Measurements from ENCODE around the gene PICK1. TPM values are rescaled to one million over a fixed set of nuclear protein-coding genes. Genes with fewer than 3 reads are reported as not detected.

Gene PICK1
- total RNA-seq, 1 donor from 2014 or later: 53.9 TPM

DNA sequence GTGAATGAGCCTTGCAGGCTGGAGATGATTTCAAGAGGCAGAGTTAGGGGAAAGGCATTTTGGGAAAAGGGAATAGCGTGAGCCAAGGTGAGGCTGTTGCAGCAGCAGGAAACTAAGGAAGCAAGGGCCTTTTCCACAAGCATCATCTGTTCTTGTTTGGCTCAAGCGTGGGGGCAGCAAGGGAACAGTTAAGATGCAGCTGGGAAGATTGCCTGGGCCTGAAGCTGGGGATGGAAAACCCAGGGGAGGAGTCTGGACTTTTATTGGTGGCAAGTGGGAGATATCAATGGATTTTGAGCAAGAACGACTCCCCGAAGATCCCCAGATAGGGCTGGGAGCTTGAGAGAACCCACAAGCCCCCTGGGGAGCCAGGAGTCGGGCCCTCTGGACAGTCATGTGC is 27.3 kb upstream of the PICK1 start:
- Histone ChIP-seq H3K4me3 (ENCODE audit: low read depth, low read length) (no peak overlapping the region), H3K36me3 (ENCODE audit: control insufficient read depth, insufficient read depth, low read length) (no peaks in the 10 kb centered on the region), H3K27me3 (ENCODE audit: control insufficient read depth, insufficient read depth, low read length) (peaks cover 12% of the 10 kb centered on the region)
- no peak for TF ChIP-seq CTCF (IDR thresholded peaks at IDR 0.05; ENCODE audit: insufficient read depth, low read length, poor library complexity, severe bottlenecking)
- DNase-seq (ENCODE audit: low read depth): no peak

DNA sequence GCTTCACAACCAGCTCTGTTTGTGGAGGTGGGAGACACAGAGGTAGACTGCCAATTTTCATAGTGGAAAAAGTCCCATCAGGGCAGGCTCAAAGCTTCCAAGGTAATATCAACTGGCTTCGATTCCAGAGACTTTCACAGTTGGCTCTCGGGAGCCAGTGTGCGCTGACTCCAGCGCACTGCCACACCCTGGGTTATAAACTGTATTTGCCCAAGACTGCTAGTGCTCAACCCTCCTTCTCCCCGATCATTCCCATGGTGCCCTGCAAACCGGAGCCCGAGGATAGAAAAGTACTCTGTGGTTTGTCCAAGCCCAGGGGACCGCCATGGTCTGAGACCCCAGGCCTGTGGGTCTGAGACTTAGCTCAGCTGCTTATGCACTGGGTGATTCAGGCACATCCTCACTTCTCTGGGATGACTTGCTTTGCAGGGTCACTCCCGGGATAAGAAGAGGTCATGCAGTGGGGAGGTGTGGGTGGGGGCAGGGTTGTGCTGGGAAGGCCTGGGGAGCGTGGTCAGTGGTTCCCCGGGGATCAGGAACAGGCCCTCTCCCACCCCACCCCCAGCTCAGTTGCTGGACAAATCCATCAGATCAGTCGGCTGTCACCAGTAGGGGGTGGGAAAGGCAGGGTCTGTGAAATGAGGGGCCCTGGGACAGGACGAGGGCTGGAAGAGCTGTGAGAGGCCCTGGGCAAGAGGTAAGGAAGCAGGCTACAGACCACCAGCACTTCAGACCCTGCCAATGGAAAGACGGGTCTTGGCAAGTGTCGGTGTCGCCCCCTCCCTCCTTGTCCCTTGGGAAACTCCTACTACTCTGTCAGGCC is 26.7 kb upstream of the PICK1 start:
- Histone ChIP-seq H3K36me3 (ENCODE audit: control insufficient read depth, insufficient read depth, low read length) (no peaks in the 10 kb centered on the region), H3K27me3 (ENCODE audit: control insufficient read depth, insufficient read depth, low read length) (peaks cover 12% of the 10 kb centered on the region), H3K4me3 (ENCODE audit: low read depth, low read length) (no peak overlapping the region)
- no peak for DNase-seq (ENCODE audit: low read depth)
- no peak for TF ChIP-seq CTCF (IDR thresholded peaks at IDR 0.05; ENCODE audit: insufficient read depth, low read length, poor library complexity, severe bottlenecking)

GRCh38 chr22:38031491-38031890 is 25.7 kb upstream of the PICK1 start:
- Histone ChIP-seq H3K36me3 (ENCODE audit: control insufficient read depth, insufficient read depth, low read length) (no peaks in the 10 kb centered on the region), H3K4me3 (ENCODE audit: low read depth, low read length) (no peak overlapping the region), H3K27me3 (ENCODE audit: control insufficient read depth, insufficient read depth, low read length) (peaks cover 6% of the 10 kb centered on the region)
- no peak for TF ChIP-seq CTCF (IDR thresholded peaks at IDR 0.05; ENCODE audit: insufficient read depth, low read length, poor library complexity, severe bottlenecking)
- no peak for DNase-seq (ENCODE audit: low read depth)

- Histone ChIP-seq H3K27me3 (ENCODE audit: control insufficient read depth, insufficient read depth, low read length) (no peaks in the 10 kb centered on the region), H3K4me3 (ENCODE audit: low read depth, low read length) (no peak overlapping the region), H3K36me3 (ENCODE audit: control insufficient read depth, insufficient read depth, low read length) (no peaks in the 10 kb centered on the region)
- DNase-seq (ENCODE audit: low read depth): no peak
- no peak for TF ChIP-seq CTCF (IDR thresholded peaks at IDR 0.05; ENCODE audit: insufficient read depth, low read length, poor library complexity, severe bottlenecking)
These were observed 24.3 kb upstream of the PICK1 start for GRCh38 chr22:38032681-38033521.

DNA sequence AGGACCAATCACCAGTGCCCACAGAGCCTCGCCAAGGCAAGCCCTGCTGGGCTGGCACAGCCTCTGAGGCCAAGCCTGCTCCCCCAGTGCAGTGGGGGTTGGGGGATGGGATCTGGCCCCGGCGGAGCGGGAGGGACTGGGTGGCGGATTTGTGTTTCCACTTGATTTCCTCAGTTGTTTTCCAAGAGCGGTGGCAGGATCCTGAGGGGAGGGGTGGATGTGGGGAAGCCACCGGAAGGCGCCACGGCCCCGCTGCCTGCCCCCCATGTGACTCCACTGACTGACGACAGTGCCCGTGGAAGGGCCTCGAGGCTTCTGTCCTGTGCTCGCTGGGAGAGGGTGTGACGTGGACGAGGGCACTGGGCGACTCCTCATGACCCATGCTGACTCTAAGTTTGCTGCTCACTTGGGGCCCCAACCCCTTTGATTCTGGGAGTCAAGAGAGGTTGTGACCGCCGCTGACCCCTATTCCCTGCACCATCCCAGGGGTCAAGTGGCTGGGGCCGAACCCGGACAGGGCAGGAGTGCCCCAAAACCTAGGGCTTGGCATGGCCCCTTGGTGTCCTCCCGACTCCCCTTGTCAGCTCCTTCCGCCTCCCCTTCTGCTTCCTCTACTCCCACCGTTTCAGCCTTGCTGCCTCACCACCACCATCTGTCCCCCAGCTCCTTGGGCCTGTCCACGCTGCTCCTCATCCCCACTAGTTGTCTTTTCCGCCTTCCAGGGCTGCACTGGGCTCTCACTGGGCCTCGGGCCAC is 23.5 kb upstream of the PICK1 start:
- H3K4me3 ChIP-seq (ENCODE audit: low read depth, low read length): no peak overlapping the region
- DNase-seq (ENCODE audit: low read depth): no peak
- no peaks in the 10 kb centered on the region for H3K36me3 ChIP-seq (ENCODE audit: control insufficient read depth, insufficient read depth, low read length)
- no peaks in the 10 kb centered on the region for H3K27me3 ChIP-seq (ENCODE audit: control insufficient read depth, insufficient read depth, low read length)
- no peak for TF ChIP-seq CTCF (IDR thresholded peaks at IDR 0.05; ENCODE audit: insufficient read depth, low read length, poor library complexity, severe bottlenecking)

Measured in kidney epithelial cell (primary cell).